ENCODE measurements around the gene PAFAH1B2. TPM values are rescaled to one million over a fixed set of nuclear protein-coding genes. Genes with fewer than 3 reads are reported as not detected.

PAFAH1B2 gene
- total and polyA plus RNA-seq, 2 of the 8 experiments (the other 6 are each of a cell fraction or from before 2014, with no cell fraction given) = 38.2 to 161 TPM

GRCh38 chr11:117178210-117179034 lies 34.3 kb downstream of the PAFAH1B2 start, which contains the start of gene SIDT2 (continued):
- TF ChIP-seq FOSL1 (IDR thresholded peaks at IDR 0.05; ENCODE audit: insufficient read depth, low read depth, low read length) (0 out of 2 replicates have a peak, but pooled peaks have one; percentile 11), MAFK (IDR thresholded peaks at IDR 0.05; ENCODE audit: low read depth, low read length) (no peak), EZH2 (IDR thresholded peaks at IDR 0.05; ENCODE audit: low read depth, low read length, severe bottlenecking) (no peak), POLR2AphosphoS5 (IDR thresholded peaks at IDR 0.05; ENCODE audit: low read depth, low read length) (peak; percentile 89), NANOG (IDR thresholded peaks at IDR 0.05; ENCODE audit: insufficient read depth, low read depth, low read length, poor library complexity, severe bottlenecking) (no peak), KDM4A (IDR thresholded peaks at IDR 0.05; ENCODE audit: low read depth, low read length, severe bottlenecking) (no peak), SUZ12 (IDR thresholded peaks at IDR 0.05; ENCODE audit: low read length) (no peak), ZNF274 (IDR thresholded peaks at IDR 0.05; ENCODE audit: borderline replicate concordance, extremely low read depth, low read length) (no peak), CHD7 (IDR thresholded peaks at IDR 0.05; ENCODE audit: insufficient replicate concordance, low read length) (no peak)

Measured in H1 (cell line).